Transverse colon (tissue), 4 donors: ENCODE data around the gene CCDC50. TPM values are rescaled to one million over a fixed set of nuclear protein-coding genes. Genes with fewer than 3 reads are reported as not detected.

Source experiments
- DNase-seq: peaks from one replicate; pipeline ENCODE4 v3.0.0-alpha.2; 2019
- H3K27ac ChIP-seq, 4 donors: fragments of 200-600 bp; sonication (generic); 2 replicates each; pipeline ENCODE4 v1.5.1; 2016 to 2018; ENCODE audit warnings: inconsistent platforms in 4 of 4
- H3K27me3 ChIP-seq: fragments of 200-600 bp; sonication (generic); 2 replicates; pipeline ENCODE4 v1.5.1; 2017; ENCODE audit warnings: inconsistent platforms
- H3K36me3 ChIP-seq, 4 donors: fragments of 200-600 bp; sonication (generic); 2 replicates each; pipeline ENCODE4 v1.5.1; 2017 to 2019; ENCODE audit warnings: inconsistent platforms in 4 of 4
- H3K4me1 ChIP-seq, 4 donors: fragments of 200-600 bp; sonication (generic); 2 replicates each; pipeline ENCODE4 v1.5.1; 2017 to 2020; ENCODE audit warnings: inconsistent platforms in 4 of 4
- H3K4me3 ChIP-seq, 4 donors: fragments of 200-600 bp; sonication (generic); 1 replicate in 1 of 4; 2 replicates in 3 of 4; pipeline versions ENCODE4 v1.5.1 to v1.6.1; 2017 to 2019; ENCODE audit warnings: inconsistent platforms in 4 of 4
- H3K9me3 ChIP-seq, 2 donors: fragments of 200-600 bp; sonication (generic); 2 replicates each; pipeline ENCODE4 v1.5.1; 2017 to 2019; ENCODE audit warnings: inconsistent platforms in 2 of 2
- EP300 ChIP-seq: sonication (generic); formaldehyde crosslinking; IDR thresholded peaks from one replicate; pipeline ENCODE4 v1.6.1; 2017; ENCODE audit warnings: antibody characterized with exemption, low read depth
- POLR2A ChIP-seq: fragments of 450-650 bp; IDR thresholded peaks from one replicate; pipeline ENCODE4 v1.6.1; 2016; ENCODE audit warnings: antibody characterized with exemption, mild to moderate bottlenecking, moderate library complexity
- POLR2AphosphoS5 ChIP-seq, 3 donors: sonication (generic); formaldehyde crosslinking; IDR thresholded peaks; one replicate each; pipeline ENCODE4 v1.6.1; 2016; ENCODE audit warnings: antibody characterized with exemption in 3 of 3
- WGBS, 2 donors: methylation state at CpG; one replicate each; pipeline ENCODE4 v1.1.5; 2018; ENCODE audit warnings: low coverage in 1 of 2; 5-methylcytosine and 5-hydroxymethylcytosine counted together
- in situ Hi-C, 4 donors: fragments of 200-750 bp; cut with MboI; loops; one replicate each; pipeline versions ENCODE4 v1.15.0 to v1.15.1; 2017; ENCODE audit warnings: low sequenced_read_pairs in 3 of 4, low pct_ligation_motif_present in 1 of 4, low pct_unique_long_range_greater_than_20kb in 1 of 4
- intact Hi-C: fragments of 100-400 bp; cut with DNase I; formaldehyde crosslinking; loops from one replicate; pipeline ENCODE4 v1.15.1; 2023; ENCODE audit warnings: low total_unique reads
- total RNA-seq, 4 donors: library from RNA; depleted of rRNA; stranded (reverse); fragments of >200 nt; gene quantifications; one replicate each; pipeline ENCODE4 v1.1.0, GENCODE V29; 2016
- TF ChIP-seq, protein P1 (sequence below), 5 experiments: fragments of 200-600 bp in 3 of 5; fragments of 450-650 bp in 2 of 5; sonication (generic) in 3 of 5; IDR thresholded peaks; 1 replicate in 2 of 5; 2 replicates in 3 of 5; pipeline ENCODE4 v1.5.1; 2016 to 2017; ENCODE audit warnings: antibody characterized with exemption in 5 of 5, inconsistent platforms in 3 of 5, mild to moderate bottlenecking in 2 of 5, moderate library complexity in 1 of 5

Gene CCDC50
- total RNA-seq, 4 donors from 2014 or later: 61.3 to 78.0 (median 69.5) TPM

DNA sequence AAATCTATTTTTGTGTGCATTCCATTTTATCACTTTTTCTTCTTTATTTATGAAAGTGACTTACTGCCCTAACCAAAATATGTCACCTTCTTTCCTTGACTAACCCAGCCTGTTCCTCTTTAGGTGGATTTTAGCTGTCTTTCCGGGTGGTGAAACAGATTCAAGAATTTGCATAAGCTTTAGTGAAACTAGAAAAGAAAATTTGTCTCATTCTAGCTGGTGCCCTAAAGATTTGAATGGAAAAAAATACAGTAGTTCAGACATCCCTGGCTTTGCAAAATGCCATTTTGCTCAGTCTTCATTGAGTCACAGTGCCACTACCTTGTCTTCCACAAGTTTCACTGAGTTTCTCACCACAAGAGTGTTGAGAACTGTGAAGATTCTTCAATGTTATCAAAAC, 28.2 kb upstream of the CCDC50 start:
- WGBS, 2 donors: 67 to 92% methylated on average over 1 of the region's 1 CpG
- H3K4me3 ChIP-seq: no peak overlapping the region
- no peaks in the 10 kb centered on the region for H3K27me3 ChIP-seq
- no peaks in the 10 kb centered on the region for H3K36me3 ChIP-seq
- no peak overlapping the region for H3K27ac ChIP-seq
- no peak for TF ChIP-seq POLR2AphosphoS5 (IDR thresholded peaks at IDR 0.05)
- TF ChIP-seq, protein P1, sequence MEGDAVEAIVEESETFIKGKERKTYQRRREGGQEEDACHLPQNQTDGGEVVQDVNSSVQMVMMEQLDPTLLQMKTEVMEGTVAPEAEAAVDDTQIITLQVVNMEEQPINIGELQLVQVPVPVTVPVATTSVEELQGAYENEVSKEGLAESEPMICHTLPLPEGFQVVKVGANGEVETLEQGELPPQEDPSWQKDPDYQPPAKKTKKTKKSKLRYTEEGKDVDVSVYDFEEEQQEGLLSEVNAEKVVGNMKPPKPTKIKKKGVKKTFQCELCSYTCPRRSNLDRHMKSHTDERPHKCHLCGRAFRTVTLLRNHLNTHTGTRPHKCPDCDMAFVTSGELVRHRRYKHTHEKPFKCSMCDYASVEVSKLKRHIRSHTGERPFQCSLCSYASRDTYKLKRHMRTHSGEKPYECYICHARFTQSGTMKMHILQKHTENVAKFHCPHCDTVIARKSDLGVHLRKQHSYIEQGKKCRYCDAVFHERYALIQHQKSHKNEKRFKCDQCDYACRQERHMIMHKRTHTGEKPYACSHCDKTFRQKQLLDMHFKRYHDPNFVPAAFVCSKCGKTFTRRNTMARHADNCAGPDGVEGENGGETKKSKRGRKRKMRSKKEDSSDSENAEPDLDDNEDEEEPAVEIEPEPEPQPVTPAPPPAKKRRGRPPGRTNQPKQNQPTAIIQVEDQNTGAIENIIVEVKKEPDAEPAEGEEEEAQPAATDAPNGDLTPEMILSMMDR (IDR thresholded peaks at IDR 0.05): no peak
- no peak for TF ChIP-seq EP300
- TF ChIP-seq POLR2A: no peak
- peaks cover 0 to 6% (median 3%) of the 10 kb centered on the region in 4 donors for H3K4me1 ChIP-seq
- in situ Hi-C loops: no loop called here
- no peaks in the 10 kb centered on the region for H3K9me3 ChIP-seq
- intact Hi-C loops: no loop called here
- DNase-seq: no peak

DNA sequence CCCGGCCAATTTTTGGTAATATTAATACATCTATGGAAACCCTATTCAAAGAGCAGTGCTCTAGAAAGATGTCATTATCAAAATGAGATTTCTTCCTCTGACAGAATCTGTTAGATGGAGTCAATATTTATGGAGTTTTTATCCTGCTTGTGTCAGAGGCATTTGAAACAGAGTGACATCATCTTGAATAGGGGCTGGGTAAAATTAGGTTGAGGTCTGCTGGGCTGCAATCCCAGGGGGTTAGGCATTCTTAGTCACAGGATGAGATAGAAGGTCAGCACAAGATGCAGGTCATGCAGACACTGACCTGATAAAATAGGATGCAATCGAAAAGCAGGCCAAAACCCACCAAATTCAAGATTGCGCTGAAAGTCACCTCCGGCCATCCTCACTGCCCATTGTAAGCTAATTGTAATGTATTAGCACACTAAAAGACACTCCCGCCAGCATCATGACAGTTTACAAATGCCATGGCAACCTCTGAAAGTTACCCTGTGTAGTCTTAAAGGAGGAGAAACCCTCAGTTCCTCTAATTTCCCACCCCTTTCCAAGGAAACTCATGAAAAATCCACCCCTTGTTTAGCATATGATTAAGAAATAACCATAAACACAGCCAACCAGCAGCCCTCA, 27.3 kb upstream of the CCDC50 start:
- no peak for DNase-seq
- H3K27me3 ChIP-seq: no peaks in the 10 kb centered on the region
- WGBS, 2 donors: 96 to 100% methylated on average over 3 to 5 of the region's 5 CpGs
- H3K4me3 ChIP-seq: no peak overlapping the region
- H3K4me1 ChIP-seq: peaks cover 0 to 6% (median 3%) of the 10 kb centered on the region in 4 donors
- no peak for TF ChIP-seq POLR2A
- TF ChIP-seq, protein P1 (IDR thresholded peaks at IDR 0.05): no peak
- no peaks in the 10 kb centered on the region for H3K9me3 ChIP-seq
- no peaks in the 10 kb centered on the region for H3K36me3 ChIP-seq
- no peak overlapping the region for H3K27ac ChIP-seq
- in situ Hi-C loops: no loop called here
- intact Hi-C loops: no loop called here

DNA sequence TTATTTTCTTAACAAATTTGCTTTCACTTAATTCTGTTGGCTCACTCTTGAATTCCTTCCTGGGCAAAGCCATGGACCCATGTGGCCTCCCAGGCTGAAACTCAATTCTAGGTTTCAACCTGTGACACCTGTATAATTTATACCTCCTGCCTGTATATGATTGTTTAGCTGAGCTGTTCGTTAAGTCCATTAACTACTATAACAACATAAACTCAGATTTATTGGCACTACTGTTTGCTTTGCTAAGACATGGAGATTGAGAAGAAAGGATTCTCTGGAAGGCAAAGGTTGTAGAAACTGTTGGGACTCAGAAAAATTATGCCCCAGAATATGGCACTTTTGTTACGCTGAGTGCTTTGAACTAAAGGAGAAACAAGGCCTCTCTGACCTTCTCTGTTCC, 26.7 kb upstream of the CCDC50 start:
- H3K4me1 ChIP-seq: peaks cover 0 to 6% (median 3%) of the 10 kb centered on the region in 4 donors
- intact Hi-C loops: no loop called here
- H3K27me3 ChIP-seq: no peaks in the 10 kb centered on the region
- TF ChIP-seq POLR2A: no peak
- TF ChIP-seq, protein P1 (IDR thresholded peaks at IDR 0.05): no peak
- no peak for TF ChIP-seq POLR2AphosphoS5 (IDR thresholded peaks at IDR 0.05)
- TF ChIP-seq EP300: no peak
- WGBS, 2 donors: 46 to 61% methylated on average over 2 of the region's 2 CpGs
- H3K9me3 ChIP-seq: no peaks in the 10 kb centered on the region
- in situ Hi-C loops: no loop called here
- H3K27ac ChIP-seq: no peak overlapping the region
- no peaks in the 10 kb centered on the region for H3K36me3 ChIP-seq
- DNase-seq: no peak
- no peak overlapping the region for H3K4me3 ChIP-seq

DNA sequence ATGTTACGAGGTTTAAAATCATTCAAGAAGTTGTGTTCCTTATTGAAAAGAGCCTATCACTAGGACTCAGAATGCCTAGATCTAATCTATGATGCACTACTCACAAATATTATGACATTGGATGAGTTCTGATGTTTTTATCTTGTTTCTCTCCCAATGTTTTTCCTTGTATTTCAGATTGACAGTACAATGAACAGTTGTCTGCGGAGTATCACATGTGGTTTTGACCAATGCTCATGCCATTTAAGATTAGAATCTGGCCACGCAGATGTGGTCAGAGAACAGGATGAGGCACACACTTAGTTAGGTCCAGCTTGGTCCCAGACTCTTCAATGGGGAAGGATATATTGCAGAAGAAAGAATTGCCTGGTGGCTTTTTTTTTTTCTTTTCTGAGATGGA, 25.6 kb upstream of the CCDC50 start:
- H3K4me3 ChIP-seq: no peak overlapping the region
- no peak for DNase-seq
- WGBS, 2 donors: 86 to 87% methylated on average over 3 of the region's 3 CpGs
- TF ChIP-seq EP300 (no peak), POLR2AphosphoS5 (IDR thresholded peaks at IDR 0.05) (no peak), POLR2A (no peak)
- TF ChIP-seq, protein P1 (IDR thresholded peaks at IDR 0.05): no peak
- H3K4me1 ChIP-seq: peaks cover 0 to 6% (median 3%) of the 10 kb centered on the region in 4 donors
- no peak overlapping the region for H3K27ac ChIP-seq
- no peaks in the 10 kb centered on the region for H3K36me3 ChIP-seq
- H3K27me3 ChIP-seq: no peaks in the 10 kb centered on the region
- intact Hi-C loops (no loop called here), in situ Hi-C loops (no loop called here)
- H3K9me3 ChIP-seq: no peaks in the 10 kb centered on the region
